ENCODE results near the gene CRYGD. TPM values are rescaled to one million over a fixed set of nuclear protein-coding genes. Genes with fewer than 3 reads are reported as not detected.

CRYGD gene
- total and polyA plus RNA-seq, 2 of the 13 experiments (the other 11 are each of a cell fraction or from before 2014, with no cell fraction given) = not detected

DNA sequence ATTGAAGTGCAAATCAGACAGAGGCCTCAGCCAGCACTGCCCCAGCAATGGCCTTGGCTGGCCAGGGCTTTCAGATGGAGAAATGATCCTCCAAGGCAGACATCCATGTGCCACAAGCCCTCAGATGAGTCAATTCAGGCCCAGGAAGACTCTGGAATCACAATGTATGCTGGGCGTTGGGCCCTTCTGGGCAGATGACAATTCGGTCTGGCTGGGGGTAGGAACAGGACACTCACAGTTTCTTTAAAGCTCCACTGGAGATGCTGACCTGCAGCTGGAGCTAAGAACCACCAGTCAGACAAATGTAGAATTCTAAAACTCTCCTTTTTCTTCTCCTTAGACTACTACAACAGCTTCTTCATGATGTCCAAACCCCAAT lies 12.4 kb upstream of the CRYGD start:
- Histone ChIP-seq H3K79me2 (ENCODE audit: insufficient read depth, low read length) (no peaks in the 10 kb centered on the region), H2AFZ (ENCODE audit: low read length) (peak overlapping the region; percentile 48), H3K4me2 (ENCODE audit: low read depth, low read length) (0 out of 2 replicates have a peak overlapping the region, but pooled peaks have one; percentile 5), H3K4me1 (ENCODE audit: insufficient read depth, low read length) (peaks cover 28% of the 10 kb centered on the region), H3K9me3 (ENCODE audit: low read length) (no peaks in the 10 kb centered on the region; the same call in 1 of the 2 replicates), H3K27me3 (ENCODE audit: control insufficient read depth in 1 of 2, insufficient read depth in 2 of 2, low read length in 2 of 2) (no peaks in the 10 kb centered on the region), H3K4me3 (replicated peaks in 1 of 3; ENCODE audit: insufficient read depth in 1 of 3, low read depth in 2 of 3, low read length in 3 of 3) (no peak overlapping the region), H3K36me3 (replicated peaks in 1 of 2; ENCODE audit: control insufficient read depth in 1 of 2, insufficient read depth in 2 of 2, low read length in 2 of 2) (no peaks in the 10 kb centered on the region), H4K20me1 (ENCODE audit: insufficient read depth, low read length) (no peaks in the 10 kb centered on the region), H3K27ac (ENCODE audit: extremely low read length, insufficient read depth, low read length) (no peak overlapping the region), H3K9ac (ENCODE audit: insufficient read depth, low read depth, low read length) (no peak overlapping the region)
- 50% methylated on average over 2 of the region's 2 CpGs for WGBS (ENCODE audit: low lambda C conversion rate)
- CTCF ChIA-PET (ENCODE audit: low intra/inter-chr PET ratio, low total read pairs) = no interaction called here
- DNase-seq (ENCODE audit: low spot score) = no peak
- intact Hi-C loops (cut with micrococcal nuclease; ENCODE audit: unreplicated experiment) = no loop called here
- in situ Hi-C loops (cut with HindIII; ENCODE audit: extremely low pct_ligation_motif_present, low pct_unique_long_range_greater_than_20kb) = no loop called here
- no peak for ATAC-seq
- no TSS peak for BruUV-seq (replicated peaks)
- POLR2A ChIA-PET = interaction anchor here (0.9 to 1.4 kb wide), 3 partner anchors 11 to 425 kb away, joined by 3 to 6 read pairs (median 5); partner anchors contain the start of gene CCNYL1
- no peak for FAIRE-seq
- TF ChIP-seq, protein P1, sequence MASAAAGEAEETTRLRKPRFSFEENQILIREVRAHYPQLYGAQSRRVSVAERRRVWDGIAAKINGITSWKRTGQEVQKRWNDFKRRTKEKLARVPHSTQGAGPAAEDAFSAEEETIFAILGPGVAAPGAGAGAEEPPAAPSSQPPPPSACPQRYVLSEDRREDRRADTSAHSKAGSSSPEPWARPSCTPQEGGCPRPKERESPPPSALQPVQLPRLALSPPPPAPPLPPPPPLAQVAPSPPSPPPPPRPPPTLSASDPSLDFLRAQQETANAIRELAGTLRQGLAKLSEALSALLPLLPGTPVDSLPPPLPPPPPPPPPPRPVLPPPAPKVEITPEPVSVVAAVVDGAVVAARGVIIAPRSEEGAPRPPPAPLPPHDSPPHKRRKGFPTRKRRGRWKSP (CRISPR knock-in tag; IDR thresholded peaks at IDR 0.05) = no peak
- TF ChIP-seq ZBTB38 (CRISPR knock-in tag; IDR thresholded peaks at IDR 0.05) = no peak
- TF ChIP-seq MTF2 (CRISPR knock-in tag; IDR thresholded peaks at IDR 0.05; ENCODE audit: borderline replicate concordance) = no peak
- no peak for TF ChIP-seq FOXJ3 (CRISPR knock-in tag; IDR thresholded peaks at IDR 0.05; ENCODE audit: borderline replicate concordance)
- no peak for TF ChIP-seq RFX3 (CRISPR knock-in tag; IDR thresholded peaks at IDR 0.05)
- TF ChIP-seq ZNF367 (CRISPR knock-in tag; IDR thresholded peaks at IDR 0.05; ENCODE audit: borderline replicate concordance) = no peak

Data from HepG2 (cell line).